ENCODE data around the gene KRTAP9-9.
A peak's percentile ranks its signal among the peaks of the same experiment; 100 is the strongest.
"Not testable (repeated sequence)": the region's sequence is repeated elsewhere in the genome, so short reads cannot be mapped to it uniquely, and the experiment has no call there.

KRTAP9-9 gene

GRCh38 chr17:41255381-41256290, at the start of gene KRTAP9-9:
TSS of gene KRTAP9-9 (plus strand) at chr17:41255384.
- DNase-seq (ENCODE audit: low read depth), result not testable (repeated sequence)

GRCh38 chr17:41211845-41212466, 43.2 kb upstream of the KRTAP9-9 start:
- peak; percentile 47 for DNase-seq (ENCODE audit: low read depth)

- DNase-seq (ENCODE audit: low read depth), result no peak
These were observed 42.5 kb upstream of the KRTAP9-9 start for GRCh38 chr17:41212524-41213169.

GRCh38 chr17:41215681-41216080, 39.5 kb upstream of the KRTAP9-9 start:
- DNase-seq (ENCODE audit: low read depth), result no peak

GRCh38 chr17:41223821-41224220, 31.4 kb upstream of the KRTAP9-9 start:
- peak; percentile 29 for DNase-seq (ENCODE audit: low read depth)

GRCh38 chr17:41226051-41226450, 29.1 kb upstream of the KRTAP9-9 start:
- DNase-seq (ENCODE audit: low read depth), result no peak

- not testable (repeated sequence) for DNase-seq (ENCODE audit: low read depth)
These were observed 28.5 kb upstream of the KRTAP9-9 start, which contains the start of gene KRTAP9-2 for GRCh38 chr17:41226598-41227095. TSS of gene KRTAP9-2 (plus strand) at chr17:41226648. CDS start at chr17:41226655, 7 bp downstream.

- DNase-seq (ENCODE audit: low read depth), result no peak
These were observed 25.1 kb upstream of the KRTAP9-9 start for GRCh38 chr17:41230094-41230493.

GRCh38 chr17:41231731-41232130, 23.5 kb upstream of the KRTAP9-9 start:
- DNase-seq (ENCODE audit: low read depth), result no peak

- not testable (repeated sequence) for DNase-seq (ENCODE audit: low read depth)
These were observed 22.6 kb upstream of the KRTAP9-9 start, which contains the start of gene KRTAP9-3 for GRCh38 chr17:41232399-41233105. TSS of gene KRTAP9-3 (plus strand) at chr17:41232449. CDS start at chr17:41232502, 53 bp downstream.

- DNase-seq (ENCODE audit: low read depth), result not testable (repeated sequence)
These were observed 18.1 kb upstream of the KRTAP9-9 start for GRCh38 chr17:41237116-41237515.

- DNase-seq (ENCODE audit: low read depth), result not testable (repeated sequence)
These were observed 17.2 kb upstream of the KRTAP9-9 start, which contains the start of gene KRTAP9-8 for GRCh38 chr17:41237949-41238437. TSS of gene KRTAP9-8 (plus strand) at chr17:41237999. CDS start at chr17:41238052, 53 bp downstream.

- not testable (repeated sequence) for DNase-seq (ENCODE audit: low read depth)
These were observed 8.0 kb upstream of the KRTAP9-9 start for GRCh38 chr17:41246995-41247787.

GRCh38 chr17:41249637-41250240, 5.4 kb upstream of the KRTAP9-9 start, which contains the start of gene KRTAP9-4:
TSS of gene KRTAP9-4 (plus strand) at chr17:41249687. CDS start at chr17:41249721, 34 bp downstream.
- DNase-seq (ENCODE audit: low read depth), result not testable (repeated sequence)

GRCh38 chr17:41251261-41251660, 3.9 kb upstream of the KRTAP9-9 start:
- no peak for DNase-seq (ENCODE audit: low read depth)

GRCh38 chr17:41254861-41255260, 323 bp upstream of the KRTAP9-9 start:
- DNase-seq (ENCODE audit: low read depth), result no peak

GRCh38 chr17:41256291-41256685, 1.1 kb downstream of the KRTAP9-9 start:
- DNase-seq (ENCODE audit: low read depth), result no peak

GRCh38 chr17:41258406-41258805, 3.2 kb downstream of the KRTAP9-9 start:
- no peak for DNase-seq (ENCODE audit: low read depth)

- DNase-seq (ENCODE audit: low read depth), result no peak
These were observed 8.0 kb downstream of the KRTAP9-9 start for GRCh38 chr17:41263212-41263611.

- DNase-seq (ENCODE audit: low read depth), result no peak
These were observed 9.4 kb downstream of the KRTAP9-9 start for GRCh38 chr17:41264599-41264998.

All from iris pigment epithelial cell (primary cell).